Activated CD8-positive, alpha-beta T cell treated with anti-CD3 and anti-CD28 coated beads for 36 hours (primary cell): ENCODE data around the gene TRAM2. TPM values are rescaled to one million over a fixed set of nuclear protein-coding genes. Genes with fewer than 3 reads are reported as not detected.
A peak's percentile ranks its signal among the peaks of the same experiment; 100 is the strongest.

ENCODE experiments used
- ATAC-seq: fragments of 200-7000 bp; cut with Tn5 transposase; one replicate; pipeline ENCODE4 v1.10.0; 2021; ENCODE audit warnings: mild to moderate bottlenecking, moderate library complexity
- CTCF ChIA-PET: fragments of 350-600 bp; sonication (Branson Sonifier 250); formaldehyde crosslinking; loops from one replicate; lab custom pipeline; 2021; ENCODE audit warnings: antibody characterized with exemption; lab: Charles Lee
- POLR2A ChIA-PET: fragments of 350-600 bp; sonication (Branson Sonifier 250); formaldehyde crosslinking; loops from one replicate; lab custom pipeline; 2021; ENCODE audit warnings: antibody characterized with exemption; lab: Charles Lee
- DNase-seq: peaks from one replicate; pipeline ENCODE4 v3.0.0-alpha.2; 2020
- H3K27ac Mint-ChIP-seq: one replicate; pipeline ENCODE4 v1.8.0; 2021; ENCODE audit warnings: mild to moderate bottlenecking, mixed read lengths
- H3K27me3 Mint-ChIP-seq: one replicate; pipeline ENCODE4 v1.8.0; 2021; ENCODE audit warnings: mixed read lengths
- H3K36me3 Mint-ChIP-seq: one replicate; pipeline ENCODE4 v1.8.0; 2021; ENCODE audit warnings: low read depth, mixed read lengths
- H3K4me1 Mint-ChIP-seq: one replicate; pipeline ENCODE4 v1.8.0; 2021; ENCODE audit warnings: low read depth, mixed read lengths
- H3K4me3 Mint-ChIP-seq: one replicate; pipeline ENCODE4 v1.8.0; 2021; ENCODE audit warnings: mild to moderate bottlenecking, moderate library complexity, mixed read lengths
- H3K9me3 Mint-ChIP-seq: one replicate; pipeline ENCODE4 v1.8.0; 2021; ENCODE audit warnings: mixed read lengths
- intact Hi-C: fragments of 100-400 bp; cut with micrococcal nuclease; formaldehyde crosslinking; loops from one replicate; pipeline ENCODE4 v1.10.0; 2022
- total RNA-seq, 2 experiments: library from RNA; stranded (reverse); gene quantifications; one replicate each; pipeline ENCODE4 v1.2.3, GENCODE V29; 2021
- TF ChIP-seq, protein P1 (sequence below): fragments of 200-600 bp; IDR thresholded peaks from one replicate; pipeline ENCODE4 v1.8.0; 2022; ENCODE audit warnings: antibody characterized with exemption, mild to moderate bottlenecking

TRAM2 gene
- total RNA-seq, 2 experiments from 2014 or later, result 0.94 to 1.0 TPM

DNA sequence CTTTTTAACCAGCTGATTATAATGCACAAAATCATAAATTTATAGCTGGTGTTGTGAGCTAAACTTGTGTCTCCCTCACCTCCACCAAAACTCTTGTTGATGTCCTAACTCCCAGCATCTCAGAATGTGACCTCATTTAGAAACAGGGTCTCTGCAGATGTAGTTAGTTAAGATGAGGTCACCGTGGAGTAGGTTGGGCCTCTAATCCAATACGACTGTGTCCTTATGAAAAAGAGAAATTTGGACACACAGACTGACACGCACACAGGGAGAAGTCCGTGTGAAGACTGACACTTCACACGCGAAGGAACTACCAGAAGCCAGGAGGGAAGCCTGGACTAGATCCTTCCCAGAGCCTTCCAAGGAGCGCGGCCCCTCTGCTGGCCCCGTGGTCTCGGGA is 46.5 kb downstream of the TRAM2 start:
- Mint-ChIP-seq H3K4me1 (peaks cover 13% of the 10 kb centered on the region), H3K27ac (no peak overlapping the region), H3K36me3 (peaks cover 5% of the 10 kb centered on the region), H3K9me3 (no peaks in the 10 kb centered on the region), H3K4me3 (no peak overlapping the region), H3K27me3 (no peaks in the 10 kb centered on the region)
- TF ChIP-seq, protein P1, sequence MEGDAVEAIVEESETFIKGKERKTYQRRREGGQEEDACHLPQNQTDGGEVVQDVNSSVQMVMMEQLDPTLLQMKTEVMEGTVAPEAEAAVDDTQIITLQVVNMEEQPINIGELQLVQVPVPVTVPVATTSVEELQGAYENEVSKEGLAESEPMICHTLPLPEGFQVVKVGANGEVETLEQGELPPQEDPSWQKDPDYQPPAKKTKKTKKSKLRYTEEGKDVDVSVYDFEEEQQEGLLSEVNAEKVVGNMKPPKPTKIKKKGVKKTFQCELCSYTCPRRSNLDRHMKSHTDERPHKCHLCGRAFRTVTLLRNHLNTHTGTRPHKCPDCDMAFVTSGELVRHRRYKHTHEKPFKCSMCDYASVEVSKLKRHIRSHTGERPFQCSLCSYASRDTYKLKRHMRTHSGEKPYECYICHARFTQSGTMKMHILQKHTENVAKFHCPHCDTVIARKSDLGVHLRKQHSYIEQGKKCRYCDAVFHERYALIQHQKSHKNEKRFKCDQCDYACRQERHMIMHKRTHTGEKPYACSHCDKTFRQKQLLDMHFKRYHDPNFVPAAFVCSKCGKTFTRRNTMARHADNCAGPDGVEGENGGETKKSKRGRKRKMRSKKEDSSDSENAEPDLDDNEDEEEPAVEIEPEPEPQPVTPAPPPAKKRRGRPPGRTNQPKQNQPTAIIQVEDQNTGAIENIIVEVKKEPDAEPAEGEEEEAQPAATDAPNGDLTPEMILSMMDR, result no peak
- ChIA-PET POLR2A (no interaction called here), CTCF (interaction anchor here (0.6 kb wide), 1 partner anchor 9 kb away, joined by 3 read pairs; no protein-coding TSS in a partner anchor)
- intact Hi-C loops, result no loop called here
- ATAC-seq, result no peak
- DNase-seq, result no peak

DNA sequence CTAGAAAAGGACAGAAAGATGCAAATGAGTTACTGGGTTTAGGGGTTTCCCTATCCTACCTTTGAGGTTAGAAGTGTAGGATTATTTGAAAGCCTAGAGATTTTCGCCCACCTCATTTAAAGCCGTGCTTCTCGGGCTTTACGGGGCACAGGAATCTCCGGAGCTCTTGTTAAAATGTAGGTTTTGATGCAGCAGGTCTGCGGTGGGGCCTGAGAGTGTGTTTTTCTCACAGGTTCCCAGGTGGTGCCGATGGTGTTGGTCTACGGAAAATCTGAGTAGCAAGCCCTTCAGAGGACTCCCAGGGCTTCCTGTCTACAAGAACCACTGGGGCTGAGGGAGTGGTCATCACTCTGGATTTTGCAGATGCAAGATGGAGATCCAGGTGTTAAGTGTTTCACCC is 47.5 kb downstream of the TRAM2 start:
- POLR2A ChIA-PET, result no interaction called here

DNA sequence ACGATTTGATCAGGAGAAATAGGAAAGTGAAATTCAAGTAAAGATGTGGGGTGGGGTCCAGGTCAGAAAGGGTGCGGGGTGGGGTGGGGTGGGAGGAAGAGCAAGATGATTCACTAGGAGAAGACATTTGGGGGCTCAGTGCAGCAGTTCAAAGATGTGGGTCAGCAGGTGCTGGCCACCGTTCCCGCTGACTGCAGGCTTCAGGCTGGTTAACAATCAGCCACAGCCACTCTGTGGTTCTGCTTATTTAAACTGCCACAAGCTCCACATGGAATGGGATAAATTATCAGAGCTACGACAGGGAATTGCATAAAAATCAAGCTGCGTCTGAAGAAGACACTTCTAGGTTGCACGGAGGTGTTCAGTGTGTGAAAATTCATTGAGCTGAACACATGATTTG is 49.4 kb downstream of the TRAM2 start:
- ChIA-PET POLR2A (interaction anchor here (0.7 kb wide), 1 partner anchor 49 kb away, joined by 3 read pairs; no protein-coding TSS in a partner anchor), CTCF (no interaction called here)
- Mint-ChIP-seq H3K36me3 (no peaks in the 10 kb centered on the region), H3K4me1 (peaks cover 5% of the 10 kb centered on the region), H3K9me3 (no peaks in the 10 kb centered on the region), H3K27me3 (no peaks in the 10 kb centered on the region), H3K27ac (no peak overlapping the region), H3K4me3 (no peak overlapping the region)
- intact Hi-C loops, result no loop called here
- DNase-seq, result no peak
- no peak for ATAC-seq
- TF ChIP-seq, protein P1, result no peak

More for the DNA sequence above, 47.5 kb downstream of the TRAM2 start:
- intact Hi-C loops, result no loop called here
- DNase-seq (peak; percentile 20), ATAC-seq (no peak)
- H3K4me1 Mint-ChIP-seq, result peaks cover 5% of the 10 kb centered on the region
- no peaks in the 10 kb centered on the region for H3K9me3 Mint-ChIP-seq
- no peaks in the 10 kb centered on the region for H3K27me3 Mint-ChIP-seq
- H3K36me3 Mint-ChIP-seq, result peaks cover 2% of the 10 kb centered on the region
- TF ChIP-seq, protein P1, result no peak
- CTCF ChIA-PET, result no interaction called here
- no peak overlapping the region for H3K4me3 Mint-ChIP-seq
- no peak overlapping the region for H3K27ac Mint-ChIP-seq

DNA sequence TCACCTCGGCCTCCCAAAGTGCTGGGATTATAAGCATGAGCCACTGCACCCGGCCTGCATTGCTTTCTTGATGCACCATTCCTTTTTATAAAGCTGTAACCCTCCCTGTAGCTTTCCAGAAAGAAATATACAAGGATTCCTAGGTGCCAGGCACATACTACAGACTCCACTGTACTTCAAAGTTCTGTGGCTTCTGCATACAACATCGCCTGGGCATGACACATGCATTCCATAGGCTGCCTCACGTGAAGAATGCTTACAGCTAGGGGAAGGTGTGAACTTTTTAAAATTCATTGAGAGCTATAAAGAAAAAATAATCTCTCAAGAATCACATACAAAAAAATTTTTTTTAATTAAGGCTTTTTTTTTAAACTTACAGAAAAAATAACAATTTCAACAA is 50.2 kb downstream of the TRAM2 start:
- Mint-ChIP-seq H3K9me3 (no peaks in the 10 kb centered on the region), H3K36me3 (no peaks in the 10 kb centered on the region), H3K4me3 (no peak overlapping the region), H3K27ac (no peak overlapping the region), H3K4me1 (peaks cover 5% of the 10 kb centered on the region), H3K27me3 (no peaks in the 10 kb centered on the region)
- DNase-seq (no peak), ATAC-seq (no peak)
- ChIA-PET CTCF (no interaction called here), POLR2A (no interaction called here)
- intact Hi-C loops, result no loop called here
- TF ChIP-seq, protein P1, result no peak

DNA sequence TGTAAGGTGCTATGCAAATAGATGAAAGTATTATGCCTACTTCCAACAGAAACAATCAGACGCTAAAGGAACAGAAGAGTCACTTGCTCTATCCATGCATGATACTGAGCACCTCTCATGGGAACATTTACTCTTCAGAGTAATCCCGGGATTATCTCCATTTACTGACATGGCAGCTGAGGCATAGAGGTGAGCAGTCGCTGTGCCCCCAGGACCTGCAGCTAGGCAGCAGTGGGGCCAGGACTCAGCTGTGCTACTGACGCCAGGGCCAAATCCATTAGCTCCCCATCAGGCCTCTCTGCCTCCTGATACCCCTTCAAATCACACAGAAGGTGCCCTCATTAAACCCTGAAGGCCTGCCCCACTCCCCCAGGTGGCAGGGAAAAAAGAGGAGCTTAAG is 51.9 kb downstream of the TRAM2 start:
- Mint-ChIP-seq H3K9me3 (no peaks in the 10 kb centered on the region), H3K27ac (no peak overlapping the region), H3K4me3 (no peak overlapping the region), H3K4me1 (peaks cover 5% of the 10 kb centered on the region), H3K27me3 (no peaks in the 10 kb centered on the region), H3K36me3 (no peaks in the 10 kb centered on the region)
- TF ChIP-seq, protein P1, result no peak
- POLR2A ChIA-PET, result interaction anchor here (0.6 kb wide), 1 partner anchor 38 kb away, joined by 3 read pairs; no protein-coding TSS in a partner anchor
- intact Hi-C loops, result no loop called here
- CTCF ChIA-PET, result interaction anchor here (0.6 kb wide), 1 partner anchor 1059 kb away, joined by 3 read pairs; no protein-coding TSS in a partner anchor
- DNase-seq (no peak), ATAC-seq (no peak)
